SKM-1 (cell line): Measurements from ENCODE around the gene ZNF23.
"Not testable (repeated sequence)": the region's sequence is repeated elsewhere in the genome, so short reads cannot be mapped to it uniquely, and the experiment has no call there.

Experiments used
- DNase-seq: peaks from one replicate; lab custom pipeline; 2025; ENCODE audit not compliant: unreplicated experiment; lab: John Stamatoyannopoulos, UW

ZNF23 gene

GRCh38 chr16:71461686-71462648, at the start of gene ZNF23:
ZNF23 (minus strand) TSS chr16:71462247; CDS start chr16:71456796, 5,451 bp downstream.
- peak; percentile 26 for DNase-seq

- DNase-seq = no peak
Observed at GRCh38 chr16:71507061-71507460, 45.0 kb upstream of the ZNF23 start.

GRCh38 chr16:71504901-71505300, 42.9 kb upstream of the ZNF23 start:
- no peak for DNase-seq

GRCh38 chr16:71504051-71504450, 42.0 kb upstream of the ZNF23 start:
- DNase-seq = not testable (repeated sequence)

- DNase-seq = no peak
Observed at GRCh38 chr16:71501547-71501946, 39.5 kb upstream of the ZNF23 start.

- DNase-seq = no peak
Observed at GRCh38 chr16:71500964-71501363, 38.9 kb upstream of the ZNF23 start.

GRCh38 chr16:71499775-71500364, 37.8 kb upstream of the ZNF23 start:
- DNase-seq = peak; percentile 45

GRCh38 chr16:71498031-71498430, 36.0 kb upstream of the ZNF23 start:
- DNase-seq = no peak

- DNase-seq = no peak
Observed at GRCh38 chr16:71493213-71493612, 31.2 kb upstream of the ZNF23 start.

- no peak for DNase-seq
Observed at GRCh38 chr16:71492786-71493185, 30.7 kb upstream of the ZNF23 start.

- DNase-seq = no peak
Observed at GRCh38 chr16:71491054-71491453, 29.0 kb upstream of the ZNF23 start.

- DNase-seq = no peak
Observed at GRCh38 chr16:71490361-71490760, 28.3 kb upstream of the ZNF23 start.

GRCh38 chr16:71489122-71489521, 27.1 kb upstream of the ZNF23 start, which contains the start of gene ZNF19:
ZNF19 (minus strand) TSS chr16:71489324; CDS start chr16:71482114, 7,210 bp downstream.
- no peak for DNase-seq

GRCh38 chr16:71484006-71484893, 22.2 kb upstream of the ZNF23 start:
- DNase-seq = peak; percentile 66

- DNase-seq = no peak
Observed at GRCh38 chr16:71482569-71482968, 20.5 kb upstream of the ZNF23 start.

- no peak for DNase-seq
Observed at GRCh38 chr16:71480956-71481355, 18.9 kb upstream of the ZNF23 start.

- DNase-seq = no peak
Observed at GRCh38 chr16:71479420-71479819, 17.4 kb upstream of the ZNF23 start.

- DNase-seq = no peak
Observed at GRCh38 chr16:71476457-71477124, 14.5 kb upstream of the ZNF23 start.

GRCh38 chr16:71474864-71475263, 12.8 kb upstream of the ZNF23 start:
- no peak for DNase-seq

- DNase-seq = no peak
Observed at GRCh38 chr16:71473891-71474290, 11.8 kb upstream of the ZNF23 start.

- DNase-seq = no peak
Observed at GRCh38 chr16:71472931-71473330, 10.9 kb upstream of the ZNF23 start.
